GM19455 (cell line): Measurements from ENCODE around the gene RPS8.
"Not testable (repeated sequence)": the region's sequence is repeated elsewhere in the genome, so short reads cannot be mapped to it uniquely, and the experiment has no call there.

ENCODE experiments used
- ATAC-seq: cut with Tn5 transposase; IDR thresholded peaks from one replicate; pipeline ENCODE4 v1.9.1; 2021; ENCODE audit not compliant: unreplicated experiment

RPS8 gene

GRCh38 chr1:44819196-44819607 is 43.9 kb downstream of the RPS8 start:
- no peak for ATAC-seq

GRCh38 chr1:44819608-44820327 is 44.4 kb downstream of the RPS8 start:
- peak; percentile 74 for ATAC-seq

GRCh38 chr1:44820328-44821239 is 45.2 kb downstream of the RPS8 start:
- peak; percentile 8 for ATAC-seq

GRCh38 chr1:44821240-44821715 is 45.9 kb downstream of the RPS8 start:
- ATAC-seq = no peak

GRCh38 chr1:44822131-44822701 is 46.9 kb downstream of the RPS8 start:
- ATAC-seq = no peak

GRCh38 chr1:44822981-44823451 is 47.7 kb downstream of the RPS8 start:
- no peak for ATAC-seq

- ATAC-seq = not testable (repeated sequence)
Observed at GRCh38 chr1:44824392-44824791, 49.1 kb downstream of the RPS8 start.

GRCh38 chr1:44826375-44827196 is 51.2 kb downstream of the RPS8 start:
- ATAC-seq = no peak

- no peak for ATAC-seq
Observed at GRCh38 chr1:44827197-44828002, 52.1 kb downstream of the RPS8 start.

- ATAC-seq = no peak
Observed at GRCh38 chr1:44828003-44828651, 52.8 kb downstream of the RPS8 start.
